ENCODE data around the gene ZNF215.

The ZNF215 gene

DNA sequence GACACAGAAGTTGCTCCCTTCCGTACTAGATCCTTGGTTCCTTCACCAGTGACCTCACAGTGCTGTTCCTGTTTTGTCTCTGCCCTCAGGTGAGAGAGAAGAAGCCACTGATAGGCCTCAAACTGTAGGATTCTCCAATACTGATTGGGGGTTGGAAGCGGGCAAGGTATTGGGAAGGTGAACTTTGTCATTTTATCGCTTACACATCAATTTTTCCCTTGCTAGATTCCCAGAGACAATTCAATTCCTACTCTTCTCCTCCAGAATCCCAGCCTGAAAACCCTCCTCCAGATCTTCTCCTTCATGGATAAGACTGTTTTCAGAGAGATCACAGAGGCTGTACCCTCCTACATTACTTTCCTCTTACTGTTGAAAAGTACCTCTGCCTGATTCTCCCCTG, 14.8 kb upstream of the ZNF215 start:
- no peak overlapping the region for H3K4me3 ChIP-seq (ENCODE audit: low read depth, low read length, poor library complexity, severe bottlenecking)
- no peaks in the 10 kb centered on the region for H3F3A ChIP-seq (ENCODE audit: insufficient read depth, low read length)
- no peaks in the 10 kb centered on the region for H3K9me2 ChIP-seq (ENCODE audit: low read depth, low read length)
- no peaks in the 10 kb centered on the region for H3K27me3 ChIP-seq (ENCODE audit: insufficient read depth, low read length)
- H3K4me2 ChIP-seq (ENCODE audit: low read length), result no peak overlapping the region
- H3K9me3 ChIP-seq (ENCODE audit: low read length), result no peaks in the 10 kb centered on the region
- TF ChIP-seq EZH2 (IDR thresholded peaks at IDR 0.05; ENCODE audit: borderline replicate concordance, low read length), result no peak
- TF ChIP-seq, protein P1, sequence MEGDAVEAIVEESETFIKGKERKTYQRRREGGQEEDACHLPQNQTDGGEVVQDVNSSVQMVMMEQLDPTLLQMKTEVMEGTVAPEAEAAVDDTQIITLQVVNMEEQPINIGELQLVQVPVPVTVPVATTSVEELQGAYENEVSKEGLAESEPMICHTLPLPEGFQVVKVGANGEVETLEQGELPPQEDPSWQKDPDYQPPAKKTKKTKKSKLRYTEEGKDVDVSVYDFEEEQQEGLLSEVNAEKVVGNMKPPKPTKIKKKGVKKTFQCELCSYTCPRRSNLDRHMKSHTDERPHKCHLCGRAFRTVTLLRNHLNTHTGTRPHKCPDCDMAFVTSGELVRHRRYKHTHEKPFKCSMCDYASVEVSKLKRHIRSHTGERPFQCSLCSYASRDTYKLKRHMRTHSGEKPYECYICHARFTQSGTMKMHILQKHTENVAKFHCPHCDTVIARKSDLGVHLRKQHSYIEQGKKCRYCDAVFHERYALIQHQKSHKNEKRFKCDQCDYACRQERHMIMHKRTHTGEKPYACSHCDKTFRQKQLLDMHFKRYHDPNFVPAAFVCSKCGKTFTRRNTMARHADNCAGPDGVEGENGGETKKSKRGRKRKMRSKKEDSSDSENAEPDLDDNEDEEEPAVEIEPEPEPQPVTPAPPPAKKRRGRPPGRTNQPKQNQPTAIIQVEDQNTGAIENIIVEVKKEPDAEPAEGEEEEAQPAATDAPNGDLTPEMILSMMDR (IDR thresholded peaks at IDR 0.05; ENCODE audit: low read length), result no peak
- H2AFZ ChIP-seq (ENCODE audit: low read length), result no peak overlapping the region
- no peaks in the 10 kb centered on the region for H3K79me2 ChIP-seq (ENCODE audit: insufficient read depth, low read length)
- H3K27ac ChIP-seq (ENCODE audit: low read depth, low read length, poor library complexity, severe bottlenecking), result no peak overlapping the region
- no peaks in the 10 kb centered on the region for H3K4me1 ChIP-seq (ENCODE audit: insufficient read depth, low read length, severe bottlenecking)
- no peaks in the 10 kb centered on the region for H3K36me3 ChIP-seq (ENCODE audit: insufficient read depth, low read length)
- no peak overlapping the region for H3K9ac ChIP-seq (ENCODE audit: low read length)
- H4K20me1 ChIP-seq (ENCODE audit: insufficient read depth, low read length), result no peaks in the 10 kb centered on the region

DNA sequence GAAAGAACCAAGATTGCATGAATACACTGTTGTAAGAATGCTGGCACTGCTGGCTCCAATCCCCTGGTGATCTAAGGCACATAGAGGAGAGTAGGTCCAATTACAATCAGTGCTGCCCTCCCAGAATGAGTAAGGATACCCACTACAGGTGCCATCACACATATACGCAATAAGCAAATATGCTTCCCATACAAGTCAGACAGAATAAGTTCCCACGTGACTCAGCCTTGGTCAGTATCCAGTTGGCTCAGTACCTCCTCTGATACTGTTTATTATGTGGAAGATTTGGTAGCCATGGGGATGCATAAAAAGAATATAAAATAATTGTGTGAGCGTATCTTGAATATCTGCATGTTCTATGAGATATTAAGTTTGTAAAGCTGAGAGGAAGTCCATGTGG, 14.3 kb upstream of the ZNF215 start:
- Histone ChIP-seq H3F3A (ENCODE audit: insufficient read depth, low read length) (no peaks in the 10 kb centered on the region), H3K4me2 (ENCODE audit: low read length) (no peak overlapping the region), H3K4me3 (ENCODE audit: low read depth, low read length, poor library complexity, severe bottlenecking) (no peak overlapping the region), H2AFZ (ENCODE audit: low read length) (no peak overlapping the region), H3K27me3 (ENCODE audit: insufficient read depth, low read length) (no peaks in the 10 kb centered on the region), H3K27ac (ENCODE audit: low read depth, low read length, poor library complexity, severe bottlenecking) (no peak overlapping the region), H3K9me3 (ENCODE audit: low read length) (no peaks in the 10 kb centered on the region), H4K20me1 (ENCODE audit: insufficient read depth, low read length) (no peaks in the 10 kb centered on the region), H3K9ac (ENCODE audit: low read length) (no peak overlapping the region), H3K36me3 (ENCODE audit: insufficient read depth, low read length) (no peaks in the 10 kb centered on the region), H3K79me2 (ENCODE audit: insufficient read depth, low read length) (no peaks in the 10 kb centered on the region), H3K4me1 (ENCODE audit: insufficient read depth, low read length, severe bottlenecking) (no peaks in the 10 kb centered on the region), H3K9me2 (ENCODE audit: low read depth, low read length) (no peaks in the 10 kb centered on the region)
- TF ChIP-seq, protein P1 (IDR thresholded peaks at IDR 0.05; ENCODE audit: low read length), result no peak
- no peak for TF ChIP-seq EZH2 (IDR thresholded peaks at IDR 0.05; ENCODE audit: borderline replicate concordance, low read length)

DNA sequence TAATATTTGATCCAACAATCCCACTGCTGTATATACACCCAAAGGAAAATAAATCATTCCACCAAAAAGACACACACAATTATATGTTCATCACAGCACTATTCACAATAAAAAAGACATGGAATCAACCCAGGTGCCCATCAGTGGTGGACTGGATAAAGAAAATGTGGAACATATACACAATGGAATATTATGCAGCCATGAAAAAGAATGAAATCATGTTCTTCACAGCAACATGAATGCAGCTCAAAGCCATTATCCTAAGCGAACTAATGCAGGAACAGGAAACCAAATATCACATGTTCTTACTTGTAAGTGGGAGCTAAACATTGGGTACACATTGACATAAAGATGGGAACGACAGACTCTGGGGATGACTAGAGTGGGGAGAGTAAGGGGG, 6.5 kb upstream of the ZNF215 start:
- Histone ChIP-seq H3K9me2 (ENCODE audit: low read depth, low read length) (no peaks in the 10 kb centered on the region), H3K27me3 (ENCODE audit: insufficient read depth, low read length) (no peaks in the 10 kb centered on the region), H2AFZ (ENCODE audit: low read length) (no peak overlapping the region), H3F3A (ENCODE audit: insufficient read depth, low read length) (no peaks in the 10 kb centered on the region), H3K4me2 (ENCODE audit: low read length) (no peak overlapping the region), H3K36me3 (ENCODE audit: insufficient read depth, low read length) (no peaks in the 10 kb centered on the region), H3K27ac (ENCODE audit: low read depth, low read length, poor library complexity, severe bottlenecking) (no peak overlapping the region), H3K4me1 (ENCODE audit: insufficient read depth, low read length, severe bottlenecking) (no peaks in the 10 kb centered on the region), H3K4me3 (ENCODE audit: low read depth, low read length, poor library complexity, severe bottlenecking) (no peak overlapping the region), H3K9me3 (ENCODE audit: low read length) (no peaks in the 10 kb centered on the region), H4K20me1 (ENCODE audit: insufficient read depth, low read length) (no peaks in the 10 kb centered on the region), H3K79me2 (ENCODE audit: insufficient read depth, low read length) (no peaks in the 10 kb centered on the region), H3K9ac (ENCODE audit: low read length) (no peak overlapping the region)
- TF ChIP-seq, protein P1 (IDR thresholded peaks at IDR 0.05; ENCODE audit: low read length), result no peak
- no peak for TF ChIP-seq EZH2 (IDR thresholded peaks at IDR 0.05; ENCODE audit: borderline replicate concordance, low read length)

Measured in OCI-LY1 (cell line).